Prostate gland (tissue), 2 donors: ENCODE results near the gene APOM.

Experiments used
- CTCF ChIP-seq, 4 experiments: fragments of 200-600 bp in 2 of 4; fragments of 450-650 bp in 2 of 4; sonication (generic) in 2 of 4; IDR thresholded peaks; 1 replicate in 3 of 4; 2 replicates in 1 of 4; pipeline ENCODE4 v1.5.1; 2016 to 2019; ENCODE audit warnings: antibody characterized with exemption in 4 of 4, mild to moderate bottlenecking in 2 of 4, moderate library complexity in 2 of 4
- POLR2A ChIP-seq: fragments of 450-650 bp; IDR thresholded peaks from one replicate; pipeline ENCODE4 v1.6.1; 2016; ENCODE audit warnings: antibody characterized with exemption, mild to moderate bottlenecking
- POLR2AphosphoS5 ChIP-seq: sonication (generic); formaldehyde crosslinking; IDR thresholded peaks from one replicate; pipeline ENCODE4 v1.6.1; 2017; ENCODE audit warnings: antibody characterized with exemption

- TF ChIP-seq CTCF (IDR thresholded peaks at IDR 0.05): no peak
- TF ChIP-seq POLR2A: no peak
- no peak for TF ChIP-seq POLR2AphosphoS5
These were observed 22.3 kb downstream of the APOM start for GRCh38 chr6:31677955-31678354.
